ENCODE measurements around the gene PSMD9.
"Not testable (repeated sequence)": the region's sequence is repeated elsewhere in the genome, so short reads cannot be mapped to it uniquely, and the experiment has no call there.

Gene PSMD9

GRCh38 chr12:121873216-121873569 lies 15.4 kb upstream of the PSMD9 start:
- no peak for DNase-seq (ENCODE audit: low read depth)

GRCh38 chr12:121874071-121874470 lies 14.5 kb upstream of the PSMD9 start:
- DNase-seq (ENCODE audit: low read depth): no peak

GRCh38 chr12:121875582-121875981 lies 13.0 kb upstream of the PSMD9 start:
- no peak for DNase-seq (ENCODE audit: low read depth)

GRCh38 chr12:121876080-121876447 lies 12.5 kb upstream of the PSMD9 start:
- DNase-seq (ENCODE audit: low read depth): not testable (repeated sequence)

GRCh38 chr12:121883315-121883660 lies 5.3 kb upstream of the PSMD9 start:
- no peak for DNase-seq (ENCODE audit: low read depth)

GRCh38 chr12:121885129-121885528 lies 3.5 kb upstream of the PSMD9 start:
- not testable (repeated sequence) for DNase-seq (ENCODE audit: low read depth)

GRCh38 chr12:121888083-121888477 lies 510 bp upstream of the PSMD9 start:
- no peak for DNase-seq (ENCODE audit: low read depth)

- DNase-seq (ENCODE audit: low read depth): no peak
These were observed 659 bp downstream of the PSMD9 start for GRCh38 chr12:121889274-121889624.

GRCh38 chr12:121889661-121890060 lies 1.1 kb downstream of the PSMD9 start:
- not testable (repeated sequence) for DNase-seq (ENCODE audit: low read depth)

- DNase-seq (ENCODE audit: low read depth): no peak
These were observed 4.3 kb downstream of the PSMD9 start for GRCh38 chr12:121892673-121893561.

GRCh38 chr12:121893961-121894460 lies 5.4 kb downstream of the PSMD9 start:
- DNase-seq (ENCODE audit: low read depth): no peak

- DNase-seq (ENCODE audit: low read depth): no peak
These were observed 6.0 kb downstream of the PSMD9 start for GRCh38 chr12:121894633-121895032.

- DNase-seq (ENCODE audit: low read depth): no peak
These were observed 9.7 kb downstream of the PSMD9 start for GRCh38 chr12:121898287-121898686.

GRCh38 chr12:121899590-121899989 lies 11.0 kb downstream of the PSMD9 start:
- no peak for DNase-seq (ENCODE audit: low read depth)

GRCh38 chr12:121903202-121903601 lies 14.6 kb downstream of the PSMD9 start:
- no peak for DNase-seq (ENCODE audit: low read depth)

GRCh38 chr12:121905746-121906145 lies 17.2 kb downstream of the PSMD9 start:
- DNase-seq (ENCODE audit: low read depth): no peak

GRCh38 chr12:121908702-121909101 lies 20.1 kb downstream of the PSMD9 start:
- no peak for DNase-seq (ENCODE audit: low read depth)

- no peak for DNase-seq (ENCODE audit: low read depth)
These were observed 23.4 kb downstream of the PSMD9 start for GRCh38 chr12:121911824-121912585.

GRCh38 chr12:121915841-121916321 lies 27.3 kb downstream of the PSMD9 start:
- DNase-seq (ENCODE audit: low read depth): no peak

GRCh38 chr12:121916719-121917118 lies 28.1 kb downstream of the PSMD9 start:
- no peak for DNase-seq (ENCODE audit: low read depth)

- peak; percentile 80 for DNase-seq (ENCODE audit: low read depth)
These were observed 29.5 kb downstream of the PSMD9 start, which contains the start of gene CFAP251 for GRCh38 chr12:121917950-121918678. Gene CFAP251 (plus strand): TSS chr12:121918592. CDS start chr12:121921306, 2,714 bp downstream.

GRCh38 chr12:121918679-121919038 lies 30.1 kb downstream of the PSMD9 start:
- DNase-seq (ENCODE audit: low read depth): no peak

Measured in stimulated activated CD8-positive, alpha-beta memory T cell treated with anti-CD3 and anti-CD28 coated beads, Interleukin-15, amount 100 ng/mL, for 24 hours (primary cell).